Mesodermal cell (in vitro differentiated cells): ENCODE data around the gene TIMM10.
"Not testable (repeated sequence)": the region's sequence is repeated elsewhere in the genome, so short reads cannot be mapped to it uniquely, and the experiment has no call there.

Experiments
- H3K27ac ChIP-seq: 2 replicates; pipeline ENCODE4 v1.7.0; 2013; ENCODE audit warnings: mild to moderate bottlenecking, low read depth, low read length, moderate library complexity; ENCODE audit not compliant: severe bottlenecking
- H3K36me3 ChIP-seq: 2 replicates; pipeline ENCODE4 v1.7.1; 2013; ENCODE audit warnings: mild to moderate bottlenecking, low read length, moderate library complexity; ENCODE audit not compliant: control insufficient read depth, insufficient read depth
- H3K4me1 ChIP-seq: one replicate; pipeline ENCODE4 v1.7.1; 2013; ENCODE audit warnings: mild to moderate bottlenecking, low read length; ENCODE audit not compliant: insufficient read depth, control insufficient read depth, poor library complexity, severe bottlenecking
- H3K4me3 ChIP-seq: 2 replicates; pipeline ENCODE4 v1.7.0; 2013; ENCODE audit warnings: low read length, control low read depth, mild to moderate bottlenecking; ENCODE audit not compliant: insufficient read depth, poor library complexity, severe bottlenecking; ENCODE audit errors: extremely low read depth
- H3K9me3 ChIP-seq: 2 replicates; pipeline ENCODE4 v1.7.1; 2013; ENCODE audit warnings: mild to moderate bottlenecking, low read length, moderate library complexity; ENCODE audit not compliant: control insufficient read depth
- WGBS, 2 experiments: methylation state at CpG; one replicate each; pipeline ENCODE4 v1.1.5; 2013; ENCODE audit warnings: missing lambda C conversion rate in 2 of 2; ENCODE audit not compliant: insufficient coverage in 2 of 2; 5-methylcytosine and 5-hydroxymethylcytosine counted together

The TIMM10 gene

GRCh38 chr11:57542582-57542981 lies 12.0 kb upstream of the TIMM10 start:
- Histone ChIP-seq H3K27ac (no peak overlapping the region), H3K4me1 (peaks cover 13% of the 10 kb centered on the region), H3K36me3 (no peaks in the 10 kb centered on the region), H3K9me3 (no peaks in the 10 kb centered on the region), H3K4me3 (no peak overlapping the region)
- 23 to 44% methylated on average over 2 to 4 of the region's 4 CpGs for WGBS, 2 experiments

DNA sequence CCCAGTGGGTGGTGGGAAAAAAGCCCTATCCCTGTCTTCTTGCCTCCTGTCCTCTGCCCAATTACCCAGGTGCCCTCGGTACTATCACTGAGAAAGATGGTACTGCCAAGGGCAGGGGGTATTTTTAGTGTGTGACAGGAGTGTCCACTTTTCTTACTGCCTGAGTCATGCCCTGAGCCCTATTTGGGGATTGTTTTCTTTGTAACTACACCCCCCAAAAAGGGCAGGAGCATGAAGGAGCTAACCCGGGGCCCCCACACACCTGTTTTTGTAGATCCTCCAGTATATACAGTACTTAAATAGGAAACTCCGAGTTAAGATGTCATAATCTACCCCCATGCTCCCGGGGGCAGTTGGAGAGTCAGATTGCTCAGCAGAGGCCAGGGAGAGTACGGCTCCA lies 10.6 kb upstream of the TIMM10 start:
- Histone ChIP-seq H3K9me3 (no peaks in the 10 kb centered on the region), H3K36me3 (no peaks in the 10 kb centered on the region), H3K4me3 (no peak overlapping the region), H3K27ac (no peak overlapping the region), H3K4me1 (peaks cover 14% of the 10 kb centered on the region)
- 91 to 100% methylated on average over 3 to 4 of the region's 5 CpGs for WGBS, 2 experiments

- H3K9me3 ChIP-seq: no peaks in the 10 kb centered on the region
- no peaks in the 10 kb centered on the region for H3K36me3 ChIP-seq
- H3K4me1 ChIP-seq: peaks cover 14% of the 10 kb centered on the region
- 83 to 86% methylated on average over 1 of the region's 1 CpG for WGBS, 2 experiments
- H3K27ac ChIP-seq: no peak overlapping the region
- no peak overlapping the region for H3K4me3 ChIP-seq
Observed at GRCh38 chr11:57539342-57539741, 8.8 kb upstream of the TIMM10 start.

DNA sequence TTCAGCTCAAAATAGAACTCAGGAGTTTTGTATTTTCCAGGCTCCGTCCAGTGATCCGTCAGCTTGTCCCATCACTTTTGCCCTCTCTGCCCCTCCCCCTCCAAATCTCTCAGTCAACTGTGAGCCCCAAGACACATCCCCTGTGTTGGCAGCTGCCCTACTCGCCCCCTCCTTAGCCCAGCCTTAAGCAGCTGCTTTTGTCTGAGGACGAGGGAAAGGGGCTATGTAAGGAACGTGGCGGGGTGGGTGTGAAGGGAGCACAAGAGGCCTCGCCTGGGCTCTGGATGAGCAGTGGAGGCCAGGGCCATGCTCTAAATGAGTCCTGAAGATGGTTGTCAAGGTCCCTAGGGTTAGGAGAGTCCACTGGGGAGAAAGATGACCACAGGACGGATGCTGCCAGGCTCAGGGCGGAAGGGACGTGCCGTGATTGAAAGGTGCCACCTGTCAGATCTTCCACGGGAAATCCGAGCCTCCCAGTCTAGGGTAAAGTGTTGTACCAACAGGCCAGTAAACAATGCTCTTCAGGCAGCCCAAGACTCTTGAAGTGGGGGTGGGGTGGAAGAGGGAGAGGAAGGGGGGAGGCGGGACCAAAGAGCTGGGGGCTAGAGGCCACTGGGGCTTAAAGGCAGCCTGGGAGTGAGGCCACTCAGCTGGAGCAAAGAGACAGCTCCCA lies 6.5 kb upstream of the TIMM10 start, which contains the start of gene SMTNL1:
Gene SMTNL1, plus strand, starts transcription at position 649 of the 673 bp plus-strand sequence. CDS start 5,048 bp downstream, outside the sequence.
- Histone ChIP-seq H3K4me1 (peaks cover 14% of the 10 kb centered on the region), H3K36me3 (no peaks in the 10 kb centered on the region), H3K4me3 (no peak within 1 kb of the TSS), H3K27ac (no peak within 1 kb of the TSS), H3K9me3 (no peaks in the 10 kb centered on the region)
- 73 to 77% methylated on average over 9 to 13 of the region's 14 CpGs for WGBS, 2 experiments

DNA sequence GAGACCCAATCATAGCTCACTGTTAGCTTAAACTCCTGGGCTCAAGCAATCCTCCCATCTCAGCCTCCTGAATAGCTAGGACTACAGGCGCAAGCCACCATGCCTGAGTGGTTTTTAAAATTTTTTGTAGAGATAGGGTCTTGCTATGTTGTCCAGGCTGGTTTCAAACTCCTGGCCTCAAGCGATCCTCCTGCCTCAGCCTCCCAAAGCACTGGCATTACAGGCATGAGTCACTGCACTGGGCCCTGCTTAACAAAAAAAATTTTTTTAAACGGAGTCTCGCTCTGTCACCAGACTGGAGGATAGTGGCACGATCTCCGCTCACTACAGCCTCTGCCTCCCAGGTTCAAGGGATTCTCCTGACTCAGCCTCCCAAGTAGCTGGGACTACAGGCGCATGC lies 3.9 kb upstream of the TIMM10 start:
- not testable (repeated sequence) for H3K36me3 ChIP-seq, H3K4me3 ChIP-seq, H3K9me3 ChIP-seq, H3K27ac ChIP-seq
- 83 to 89% methylated on average over 4 to 5 of the region's 7 CpGs for WGBS, 2 experiments
- H3K4me1 ChIP-seq: peaks cover 17% of the 10 kb centered on the region

DNA sequence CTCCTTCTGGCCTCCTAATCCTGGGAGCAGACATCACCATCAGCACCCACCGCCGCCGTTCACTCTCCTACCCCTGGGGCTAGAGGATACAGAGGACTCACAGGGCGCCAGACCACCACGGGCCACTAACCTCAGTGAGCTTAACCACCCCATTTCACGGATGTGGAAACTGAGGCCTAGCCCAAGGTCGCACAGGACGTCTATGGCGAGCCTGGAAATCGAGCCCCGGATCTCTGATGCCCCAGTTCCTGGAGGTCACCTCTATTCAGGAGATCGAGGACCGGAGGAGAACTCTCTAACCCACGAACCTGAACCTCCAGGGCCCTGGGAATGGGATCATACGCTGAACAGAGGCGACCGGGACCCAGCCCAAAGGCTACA lies 349 bp downstream of the TIMM10 start:
- WGBS, 2 experiments: 1% methylated on average over 12 to 17 of the region's 17 CpGs
- H3K4me1 ChIP-seq: peaks cover 3% of the 10 kb centered on the region
- no peak overlapping the region for H3K27ac ChIP-seq
- H3K4me3 ChIP-seq: peak overlapping the region; percentile 67
- peaks cover 28% of the 10 kb centered on the region for H3K36me3 ChIP-seq
- no peaks in the 10 kb centered on the region for H3K9me3 ChIP-seq

DNA sequence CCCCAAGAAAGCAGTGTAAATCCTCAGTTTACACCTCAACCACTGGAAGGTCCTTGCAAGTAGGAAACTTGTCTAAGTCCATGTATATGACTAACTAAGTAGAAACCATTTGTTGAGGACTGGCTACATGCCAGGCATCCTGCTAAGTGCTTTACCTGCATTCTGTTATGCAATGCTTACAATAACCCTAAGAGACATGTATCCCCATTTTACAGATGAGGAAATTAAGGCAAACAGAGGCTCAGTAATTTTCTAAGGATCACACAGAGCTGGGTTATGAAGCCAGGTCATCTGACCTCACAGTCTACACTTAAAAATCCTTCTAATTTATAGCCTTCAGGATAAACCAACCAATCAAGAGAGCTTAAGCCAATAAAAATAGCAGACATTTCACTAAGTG lies 1.5 kb downstream of the TIMM10 start:
- Histone ChIP-seq H3K4me3 (no peak overlapping the region), H3K9me3 (no peaks in the 10 kb centered on the region), H3K27ac (no peak overlapping the region), H3K36me3 (peaks cover 34% of the 10 kb centered on the region), H3K4me1 (peaks cover 3% of the 10 kb centered on the region)

GRCh38 chr11:57527056-57527631 lies 3.4 kb downstream of the TIMM10 start:
- Histone ChIP-seq H3K4me3 (no peak overlapping the region), H3K27ac (no peak overlapping the region), H3K36me3 (peaks cover 34% of the 10 kb centered on the region), H3K4me1 (peaks cover 3% of the 10 kb centered on the region), H3K9me3 (no peaks in the 10 kb centered on the region)
- WGBS, 2 experiments: 37 to 100% methylated on average over 1 to 5 of the region's 7 CpGs

GRCh38 chr11:57523419-57523818 lies 7.1 kb downstream of the TIMM10 start:
- H3K9me3 ChIP-seq: no peaks in the 10 kb centered on the region
- peaks cover 18% of the 10 kb centered on the region for H3K36me3 ChIP-seq
- no peaks in the 10 kb centered on the region for H3K4me1 ChIP-seq
- no peak overlapping the region for H3K4me3 ChIP-seq
- WGBS, 2 experiments: 86 to 90% methylated on average over 4 of the region's 4 CpGs
- H3K27ac ChIP-seq: no peak overlapping the region

DNA sequence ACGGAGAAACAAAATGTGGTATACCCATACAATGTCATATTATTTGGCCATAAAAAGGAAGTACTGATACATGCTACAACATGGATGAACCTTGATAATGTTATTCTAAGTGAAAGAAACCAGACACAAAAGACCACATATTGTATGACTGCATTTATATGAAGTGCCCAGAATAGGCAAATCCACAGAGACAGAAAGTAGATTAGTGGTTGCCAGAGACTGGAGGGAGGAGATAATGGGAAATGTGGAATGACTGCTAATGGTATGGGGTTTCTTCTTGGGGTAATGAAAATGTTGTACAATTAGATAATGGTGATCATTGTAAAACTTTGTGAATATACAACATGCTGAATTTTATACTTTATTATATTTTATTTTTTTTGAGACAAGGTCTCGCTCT lies 9.4 kb downstream of the TIMM10 start:
- Histone ChIP-seq H3K4me3 (no peak overlapping the region), H3K9me3 (no peaks in the 10 kb centered on the region), H3K27ac (no peak overlapping the region), H3K4me1 (peaks cover under 1% of the 10 kb centered on the region), H3K36me3 (peaks cover 8% of the 10 kb centered on the region)
- 100% methylated on average over 1 of the region's 2 CpGs; no CpG with 5 or more reads in 1 of the 2 experiments for WGBS, 2 experiments

- WGBS, 2 experiments: 0% methylated on average over 1 to 3 of the region's 5 CpGs
- H3K4me1 ChIP-seq: peaks cover 6% of the 10 kb centered on the region
- no peaks in the 10 kb centered on the region for H3K36me3 ChIP-seq
- H3K27ac ChIP-seq: no peak overlapping the region
- H3K4me3 ChIP-seq: peak overlapping the region; percentile 59
- no peaks in the 10 kb centered on the region for H3K9me3 ChIP-seq
Observed at GRCh38 chr11:57516061-57516443, 14.5 kb downstream of the TIMM10 start.
